ENCODE data around the gene SCOC.

The SCOC gene

DNA sequence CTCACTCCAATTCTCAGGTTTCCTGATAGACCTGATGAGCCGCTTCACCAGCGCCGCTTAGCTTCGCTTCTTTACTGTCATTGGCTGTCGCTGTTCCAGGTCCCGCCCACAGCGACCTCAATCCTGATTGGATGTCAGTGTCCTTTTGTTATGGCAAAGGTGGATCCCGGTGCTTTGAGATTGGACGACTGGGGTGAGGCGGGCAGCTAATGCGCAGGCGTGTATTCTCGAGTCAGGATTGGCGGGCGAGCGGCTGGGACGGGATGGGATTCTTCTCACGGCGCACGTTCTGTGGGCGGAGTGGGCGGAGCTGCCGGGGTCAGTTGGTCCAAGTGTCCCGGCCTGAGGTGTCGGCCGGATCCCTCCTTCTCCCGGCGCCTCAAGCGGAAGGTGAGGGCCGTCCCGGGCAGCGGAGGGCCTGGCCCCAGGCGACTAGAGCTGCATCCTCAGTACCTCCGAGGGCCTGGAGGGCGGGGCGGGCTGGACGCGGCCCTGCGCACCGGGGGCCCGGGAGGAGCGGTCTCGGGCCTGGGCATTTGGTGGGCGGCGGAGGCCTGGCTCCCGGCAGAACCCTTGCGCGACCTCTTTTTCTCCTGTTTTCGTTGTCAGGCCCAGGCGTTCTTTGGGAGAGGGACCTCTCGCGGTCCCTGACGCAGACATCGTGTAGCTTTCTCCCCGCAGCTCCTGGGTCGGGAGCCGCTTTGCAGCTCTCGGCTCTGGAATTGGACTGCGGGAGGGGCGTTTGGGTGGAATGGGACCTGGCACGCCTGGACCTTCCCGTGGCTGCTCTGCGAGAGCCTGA, at the start of gene SCOC:
Gene SCOC (plus strand): TSS at position 319 of the 802 bp plus-strand sequence. CDS start 5,525 bp downstream, outside the sequence.
- DNase-seq: peak; percentile 98

DNA sequence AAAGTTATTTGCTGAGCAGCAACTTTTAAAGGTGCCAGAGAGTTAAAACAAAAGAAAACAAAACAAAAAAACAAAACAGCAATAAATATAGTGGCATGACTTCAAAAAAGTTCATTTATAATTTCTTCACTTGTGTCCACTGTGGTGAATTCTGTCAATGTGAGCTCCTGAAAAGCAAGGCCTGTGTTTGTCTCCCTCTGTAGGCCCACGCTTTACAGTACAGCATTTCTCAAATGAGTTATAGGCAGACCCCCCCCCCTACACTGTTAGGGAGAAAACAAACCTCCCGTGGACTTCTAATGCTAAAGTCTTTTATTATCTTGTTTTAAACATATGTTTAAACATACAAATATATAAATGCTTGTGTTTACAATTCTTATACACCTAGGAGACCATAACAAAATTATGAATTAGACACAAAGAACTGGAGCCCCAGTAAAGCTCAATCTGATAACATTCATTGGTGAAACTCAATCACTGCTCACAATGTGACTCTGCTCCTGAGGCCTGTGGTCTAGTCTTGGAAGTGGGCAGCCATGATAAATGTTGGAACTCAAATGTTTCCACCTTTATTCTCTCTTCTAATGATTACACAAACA, 47.0 kb upstream of the SCOC start:
- peak; percentile 61 for DNase-seq

DNA sequence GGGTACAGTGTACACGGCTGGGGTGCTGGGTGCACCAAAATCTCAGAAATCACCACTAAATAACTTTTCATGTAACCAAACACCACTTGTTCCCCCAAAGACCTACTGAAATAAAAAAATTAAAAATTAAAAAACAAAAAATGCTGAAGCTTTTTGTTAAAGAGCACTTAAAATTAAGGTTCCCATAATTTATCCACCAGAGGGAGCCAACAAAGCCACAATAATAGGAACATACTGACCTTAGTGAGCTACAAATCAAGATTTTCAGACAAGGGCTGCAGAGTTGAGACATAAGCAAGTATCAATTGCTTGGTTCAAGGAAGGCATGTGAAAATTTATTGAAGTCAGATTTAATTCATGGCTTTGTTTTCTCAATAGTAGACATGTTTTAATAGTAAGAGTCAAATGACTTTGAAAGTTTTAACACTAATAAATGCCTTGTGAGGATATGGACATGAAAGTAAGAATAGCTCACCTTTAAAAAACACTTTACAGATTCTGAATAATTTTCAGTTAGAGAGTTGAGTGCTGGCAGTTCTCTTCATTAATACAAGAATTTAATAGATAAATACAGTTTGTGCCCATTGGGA, 43.0 kb upstream of the SCOC start:
- DNase-seq: peak; percentile 11

DNA sequence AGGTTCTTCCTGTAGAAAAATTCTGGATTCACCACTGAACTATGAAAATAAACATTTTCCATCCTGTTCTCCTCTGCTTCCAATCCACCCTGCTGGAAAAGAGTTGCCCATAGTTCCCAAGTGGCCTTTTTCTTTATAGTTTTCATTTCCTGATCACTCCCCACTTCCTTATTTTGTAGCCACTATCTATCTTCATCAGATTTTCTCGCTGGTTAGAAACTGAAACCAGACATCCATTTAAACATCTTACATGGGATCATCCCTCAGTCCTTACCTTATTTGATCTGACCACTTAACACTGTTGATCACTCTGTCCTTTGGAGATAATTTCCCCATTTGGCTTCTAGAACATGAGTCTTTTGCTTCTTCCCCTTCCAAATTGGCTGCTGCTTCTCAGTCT, 42.2 kb upstream of the SCOC start:
- DNase-seq: no peak

DNA sequence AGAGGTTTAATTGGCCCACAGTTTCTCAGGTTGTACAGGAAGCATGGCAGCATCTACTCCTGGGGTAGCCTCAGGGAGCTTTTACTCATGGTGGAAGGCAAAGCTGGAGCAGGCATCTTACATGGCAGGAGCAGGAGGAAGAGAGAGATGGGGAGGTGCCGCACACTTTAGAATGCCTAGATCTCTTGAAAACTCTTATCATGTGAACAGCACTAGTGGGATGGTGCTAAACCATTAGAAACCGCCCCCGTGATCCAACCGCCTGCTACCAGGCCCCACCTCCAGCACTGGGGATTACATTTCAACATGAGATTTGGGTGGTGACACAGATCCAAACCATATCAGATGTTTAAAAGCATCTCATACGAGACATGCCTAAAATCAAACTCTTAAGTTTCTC, 41.6 kb upstream of the SCOC start:
- no peak for DNase-seq

DNA sequence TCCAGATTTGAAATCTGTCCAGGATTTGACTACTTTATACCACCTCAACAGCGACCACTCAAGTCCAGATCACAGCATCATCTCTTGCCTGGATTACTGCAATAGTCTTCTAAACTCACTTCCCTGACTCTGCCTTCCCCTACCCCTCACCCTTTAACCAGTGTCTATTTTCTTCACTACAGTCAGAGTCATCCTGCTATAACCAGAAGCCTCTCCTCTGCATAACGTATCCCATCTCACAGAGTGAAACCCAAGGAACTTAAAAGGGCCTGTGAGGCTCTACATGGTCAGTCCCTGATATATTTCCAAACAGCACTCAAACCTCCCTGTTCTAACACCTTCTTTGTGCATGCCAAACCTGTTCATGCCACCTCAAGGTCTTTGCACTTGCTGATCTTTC, 40.7 kb upstream of the SCOC start:
- no peak for DNase-seq

DNA sequence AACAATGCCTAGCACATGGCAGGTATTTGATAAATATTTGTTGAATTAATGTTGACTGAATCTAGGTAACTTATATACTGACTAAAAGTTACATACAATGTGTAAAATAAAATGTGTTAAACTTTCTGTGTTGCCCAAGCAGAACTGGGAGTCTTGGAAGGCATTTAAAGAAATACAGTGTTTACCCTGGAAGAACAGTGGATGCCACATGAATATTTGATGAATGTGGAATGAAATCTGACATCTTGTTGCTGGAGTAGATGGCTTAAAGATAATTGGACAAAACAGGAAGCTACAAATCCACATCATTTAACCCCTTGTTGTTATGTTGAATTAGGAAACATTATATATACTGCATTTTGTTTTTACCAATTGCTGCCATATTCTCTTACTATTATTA, 39.9 kb upstream of the SCOC start:
- no peak for DNase-seq

DNA sequence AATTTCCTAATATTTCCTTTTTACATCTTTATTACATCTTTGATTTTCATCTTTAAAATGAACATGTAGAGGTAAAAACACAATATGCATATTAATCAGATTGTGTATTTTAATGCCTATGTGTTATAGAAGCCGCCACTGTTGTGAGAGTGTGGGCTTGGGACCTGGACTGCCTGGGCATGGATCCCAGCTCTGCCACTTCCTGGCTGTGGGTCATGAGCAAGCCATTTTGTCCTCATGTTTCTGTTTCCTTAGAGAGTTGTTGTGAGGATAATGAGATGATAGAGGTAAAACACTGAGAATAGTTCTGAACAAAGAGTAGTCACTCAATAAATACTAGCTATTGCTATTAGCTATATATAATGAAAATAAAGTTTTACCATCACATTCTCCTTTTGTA, 38.4 kb upstream of the SCOC start:
- no peak for DNase-seq

DNA sequence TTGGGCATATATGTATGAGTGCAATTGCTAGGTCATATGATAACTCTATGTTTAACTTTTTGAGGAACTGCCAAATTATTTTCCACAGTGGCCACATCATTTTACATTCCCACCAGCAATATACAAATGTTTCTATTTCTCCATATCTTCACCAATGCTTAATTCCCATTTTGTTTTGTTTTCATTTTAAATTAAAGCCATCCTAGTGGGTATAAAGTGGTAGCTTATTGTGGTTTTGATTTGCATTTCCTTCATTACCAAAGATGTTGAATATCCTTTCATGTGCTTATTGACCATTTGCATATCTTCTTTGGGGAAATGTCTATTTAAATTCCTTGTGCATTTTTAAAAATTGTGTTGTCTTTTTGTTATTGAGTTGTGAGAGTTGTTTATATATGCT, 36.7 kb upstream of the SCOC start:
- DNase-seq: no peak

DNA sequence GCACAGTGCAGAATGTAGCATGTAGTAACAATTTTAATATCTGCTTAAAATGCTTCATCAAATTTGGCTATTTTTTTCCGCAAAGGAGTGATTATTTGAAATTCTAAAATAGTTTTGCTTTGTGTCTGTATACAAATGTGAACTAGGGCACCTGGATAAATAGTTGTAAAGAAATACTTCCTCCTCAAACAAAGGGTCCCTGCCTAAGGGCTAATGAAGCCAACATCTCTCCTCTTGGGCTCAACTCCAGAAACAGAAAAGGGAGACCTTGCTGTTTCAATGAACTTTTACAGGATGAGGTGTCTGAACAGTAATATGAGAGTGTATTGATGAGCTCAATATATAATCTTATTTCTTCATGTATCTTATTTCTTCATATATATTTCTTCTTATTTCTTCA, 30.8 kb upstream of the SCOC start:
- no peak for DNase-seq

DNA sequence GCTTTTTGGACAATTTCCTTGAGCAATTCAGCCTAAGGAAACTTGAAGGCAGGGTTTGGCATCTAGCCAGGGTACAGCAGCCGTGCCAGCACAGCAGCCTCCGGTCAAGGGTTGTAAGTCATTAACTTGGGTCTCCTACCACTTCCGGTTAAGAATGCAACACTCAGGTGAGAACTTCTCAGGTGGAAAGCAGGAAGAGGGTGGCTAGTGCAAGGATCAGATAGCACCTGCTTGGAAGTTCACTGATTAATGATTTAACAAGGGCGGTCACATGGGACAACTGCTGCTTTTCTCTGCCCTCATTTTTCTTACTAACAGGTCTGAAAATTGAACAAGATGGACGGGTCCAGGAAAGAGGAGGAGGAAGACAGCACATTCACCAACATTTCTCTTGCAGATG, 30.1 kb upstream of the SCOC start:
- no peak for DNase-seq

DNA sequence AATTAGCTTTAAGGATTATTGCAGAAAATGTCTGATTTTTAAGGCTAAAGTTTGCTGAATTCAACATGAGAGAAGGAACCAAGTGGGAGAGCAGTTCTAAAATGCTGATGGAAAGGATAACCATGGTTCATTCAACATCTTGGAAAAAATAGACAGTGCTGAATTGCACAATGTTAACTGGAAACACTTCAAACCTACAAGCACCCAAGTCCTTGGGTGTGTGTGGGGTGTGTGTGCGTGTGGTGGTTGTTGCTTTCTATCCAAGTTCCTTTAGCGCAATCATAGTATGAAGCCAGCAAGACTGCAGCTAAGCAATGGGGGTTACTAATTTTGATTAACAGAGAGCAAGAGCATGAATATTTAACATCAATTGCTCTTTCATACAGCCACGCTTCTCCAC, 29.3 kb upstream of the SCOC start:
- DNase-seq: no peak

DNA sequence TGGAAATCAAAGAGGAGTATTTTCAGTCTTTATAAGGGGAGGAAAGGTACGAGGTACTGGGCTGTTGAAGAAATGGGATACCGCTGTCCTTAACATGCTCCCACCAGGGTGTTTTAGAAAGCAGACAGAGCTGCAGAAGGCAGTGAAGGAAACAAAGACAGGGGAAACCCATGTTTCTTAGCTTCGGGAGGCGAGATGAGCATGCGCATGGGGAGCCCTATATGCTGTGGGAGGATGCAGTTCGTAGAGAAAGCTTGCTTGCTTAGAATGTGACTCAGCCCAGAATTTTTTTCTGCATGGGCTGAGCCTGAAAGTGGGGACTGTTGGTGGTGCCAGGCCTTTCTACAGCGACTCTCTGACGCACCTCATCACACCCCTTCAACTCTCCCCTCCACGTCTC, 28.8 kb upstream of the SCOC start:
- DNase-seq: no peak

DNA sequence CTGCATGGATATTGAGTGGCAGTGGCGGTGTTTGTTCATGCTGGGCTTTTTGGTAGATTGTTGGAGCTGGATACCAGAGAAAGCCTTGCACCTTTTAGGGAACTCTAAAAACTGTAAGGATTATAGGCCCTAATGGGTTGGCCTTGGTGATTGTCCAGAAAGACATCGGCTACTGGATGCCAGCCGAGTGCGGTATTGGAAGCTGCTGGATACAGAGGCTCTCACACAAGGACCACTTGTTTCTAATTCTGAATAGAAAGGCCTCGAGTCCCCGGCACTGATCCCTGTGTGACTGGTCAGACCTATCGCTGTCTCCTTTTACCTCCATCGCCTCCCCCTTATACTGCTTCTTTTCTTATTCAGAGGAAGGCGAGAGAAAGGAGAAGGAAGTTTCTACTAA, 27.3 kb upstream of the SCOC start:
- no peak for DNase-seq

DNA sequence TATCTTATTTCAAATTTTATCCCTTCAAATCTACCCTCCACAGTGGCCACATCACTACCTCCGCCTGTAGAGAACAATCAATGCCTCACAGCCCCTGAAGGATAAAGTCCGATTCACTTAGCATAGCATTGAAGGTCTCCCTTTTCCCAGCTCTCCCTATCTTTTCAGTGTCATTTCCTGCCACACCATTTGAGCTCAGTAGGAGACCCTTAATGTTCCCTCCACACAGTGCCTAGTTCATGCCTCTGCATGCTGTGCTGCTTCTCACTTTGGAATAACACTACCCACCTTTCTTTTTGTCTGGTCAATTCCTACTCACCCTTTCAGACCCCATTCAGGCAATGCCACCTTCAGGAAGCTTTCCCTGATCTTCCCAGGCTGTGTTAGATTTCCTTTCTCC, 23.6 kb upstream of the SCOC start:
- no peak for DNase-seq

DNA sequence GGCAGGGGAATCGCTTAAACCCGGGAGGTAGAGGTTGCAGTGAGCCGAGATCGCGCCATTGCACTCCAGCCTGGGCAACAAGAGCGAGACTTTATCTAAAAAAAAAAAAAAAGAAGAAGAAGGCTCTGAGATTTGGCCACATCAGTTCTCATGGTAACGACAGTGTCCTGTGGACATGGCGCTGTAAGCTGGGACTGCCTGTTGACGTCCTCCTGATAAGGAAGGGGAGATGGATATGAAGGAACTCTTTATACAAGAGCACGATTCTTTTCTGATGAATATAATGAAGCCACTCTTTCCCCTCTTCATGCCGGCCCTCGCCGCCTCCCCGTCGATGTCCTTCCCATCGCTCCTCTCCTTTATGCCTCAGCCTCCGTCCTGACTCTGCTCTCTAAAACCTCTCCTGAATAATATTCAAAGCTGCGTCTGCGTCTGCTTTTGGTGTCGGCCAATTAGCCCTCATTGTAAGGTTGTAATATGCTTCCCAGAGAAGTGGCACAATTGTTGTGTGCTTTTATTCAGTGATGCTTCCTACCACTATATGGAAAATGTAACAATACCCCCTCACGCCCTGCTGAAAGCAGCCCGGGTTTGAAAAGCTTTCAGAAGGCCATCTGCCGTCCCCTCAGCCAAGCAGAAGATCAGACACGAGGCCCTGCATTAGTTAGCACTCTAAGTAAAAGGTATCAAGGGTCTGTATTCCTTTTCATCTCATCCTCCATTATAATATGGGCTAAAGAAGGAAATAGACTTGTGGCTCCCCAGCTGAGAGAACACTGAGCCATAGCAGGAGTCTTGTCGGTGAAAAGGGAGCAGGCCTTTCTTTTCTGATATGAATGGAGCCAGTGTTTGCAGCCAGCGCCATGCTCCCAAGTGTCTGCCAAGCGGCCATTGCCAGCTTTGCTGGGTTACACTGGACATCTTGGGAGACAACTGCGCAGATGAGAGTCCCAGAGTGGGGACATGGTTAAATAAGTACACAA, 22.1 kb upstream of the SCOC start:
- no peak for DNase-seq

DNA sequence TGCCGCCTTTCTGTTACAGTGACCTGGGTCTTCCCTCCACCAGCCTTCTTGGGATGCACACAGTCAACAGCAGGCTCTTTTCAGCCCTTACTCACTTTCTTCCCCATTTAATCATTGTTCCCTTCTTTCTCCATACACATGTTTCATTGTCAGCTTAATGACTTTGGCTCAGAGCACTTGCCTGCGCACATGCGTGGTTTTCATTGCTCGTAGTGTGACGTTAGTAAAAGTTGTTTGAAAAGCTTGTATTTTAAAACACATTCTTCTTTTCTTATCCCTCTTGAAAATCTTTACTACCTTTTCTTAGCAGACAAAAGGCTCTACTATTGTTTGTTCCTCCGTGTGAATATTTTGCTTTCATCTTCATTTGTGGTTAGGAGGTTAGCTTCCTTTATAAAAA, 19.7 kb upstream of the SCOC start:
- DNase-seq: no peak

DNA sequence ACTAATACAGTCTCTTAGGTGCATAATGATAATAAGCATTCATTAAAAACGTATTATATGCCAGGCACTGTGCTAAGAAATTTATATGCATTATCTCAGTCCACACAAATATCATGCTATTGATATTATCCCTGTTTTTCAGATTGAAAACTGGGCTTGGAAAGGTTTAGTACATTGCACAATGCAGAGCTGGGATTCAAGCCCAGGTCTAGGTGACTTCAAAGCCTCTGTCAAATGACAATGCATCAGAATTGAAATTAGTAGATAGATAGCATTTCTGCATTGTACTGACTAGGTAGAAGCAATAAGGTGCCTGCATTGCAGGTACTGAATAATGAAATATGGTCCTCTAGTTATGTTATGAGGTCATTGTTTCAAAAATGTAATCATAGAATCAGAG, 18.2 kb upstream of the SCOC start:
- no peak for DNase-seq

DNA sequence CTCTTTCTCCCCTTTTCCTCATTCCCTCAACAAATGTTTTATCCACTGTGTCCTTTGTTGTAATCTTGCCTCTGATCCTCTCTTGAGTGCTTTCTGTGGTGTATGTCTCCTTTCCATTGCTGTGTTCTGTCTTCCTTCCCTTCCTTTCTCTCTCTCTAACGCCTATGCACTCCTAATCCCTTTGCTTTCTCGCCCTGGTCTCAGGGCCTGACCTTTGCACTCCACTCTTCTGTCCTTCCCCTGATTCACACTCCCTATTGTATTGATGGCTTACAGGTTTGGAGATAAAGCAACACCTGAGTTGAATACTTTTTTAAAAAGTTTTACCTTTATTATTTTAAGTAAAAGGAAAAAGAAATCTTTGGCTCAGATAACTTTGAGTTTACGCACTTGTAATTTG, 15.6 kb upstream of the SCOC start:
- DNase-seq: no peak

DNA sequence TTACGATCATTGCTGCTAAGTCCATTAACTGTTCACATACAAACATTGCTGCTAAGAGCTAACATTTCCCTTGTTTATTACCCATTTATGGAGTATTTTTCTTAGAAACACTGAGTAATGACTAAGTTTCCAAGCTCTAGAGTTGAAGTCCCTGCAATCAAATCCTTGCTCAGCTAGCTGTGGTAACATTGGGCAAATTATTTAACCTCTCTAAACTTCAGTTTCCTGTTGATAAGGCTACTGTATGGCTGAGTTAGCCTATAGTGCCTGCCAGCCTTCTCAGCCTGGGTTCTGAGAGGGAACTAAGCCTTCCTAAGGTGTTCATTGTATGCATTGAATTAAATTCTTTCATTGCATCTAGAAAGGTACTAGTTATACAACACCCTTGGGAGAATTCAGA, 15.2 kb upstream of the SCOC start:
- DNase-seq: no peak

DNA sequence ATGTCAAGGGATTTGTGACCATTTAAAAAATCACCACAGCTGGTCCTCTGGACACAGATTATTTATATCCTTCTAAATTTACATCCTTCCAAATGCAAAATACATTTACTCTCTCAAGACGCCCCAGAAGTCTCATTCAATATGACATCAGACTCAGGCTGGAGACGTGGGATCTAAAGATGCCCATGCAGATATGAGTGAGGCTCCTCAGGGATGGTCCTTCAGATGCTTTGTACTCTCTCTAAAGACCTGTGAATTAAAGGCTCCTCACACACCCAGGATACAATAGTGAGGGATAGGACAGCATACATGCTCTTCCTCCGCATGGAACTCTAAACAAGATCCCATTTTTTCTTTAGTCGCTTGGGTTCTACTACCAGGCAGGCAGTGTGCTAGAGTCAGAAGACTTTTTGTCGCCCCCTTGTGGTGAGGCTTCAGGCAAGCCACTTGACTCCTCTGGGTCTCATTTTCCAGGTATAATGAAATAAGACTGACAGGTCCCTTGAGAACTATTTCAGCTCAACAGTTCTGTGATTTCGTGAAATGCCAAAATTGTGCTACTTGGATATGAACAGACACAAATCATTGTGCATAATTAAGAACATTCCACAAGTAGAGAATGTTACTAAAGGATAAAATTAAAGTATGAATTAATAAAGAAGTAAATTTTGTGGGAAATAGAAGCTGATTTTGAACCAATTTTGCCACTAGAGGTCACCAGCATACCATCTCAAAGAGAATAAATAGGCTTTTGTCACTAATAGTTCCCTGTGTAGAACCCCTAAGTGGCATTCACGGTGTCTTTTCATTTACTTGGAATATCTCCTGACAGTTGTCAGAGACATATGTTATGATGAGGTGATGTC, 13.7 kb upstream of the SCOC start:
- DNase-seq: peak; percentile 73

DNA sequence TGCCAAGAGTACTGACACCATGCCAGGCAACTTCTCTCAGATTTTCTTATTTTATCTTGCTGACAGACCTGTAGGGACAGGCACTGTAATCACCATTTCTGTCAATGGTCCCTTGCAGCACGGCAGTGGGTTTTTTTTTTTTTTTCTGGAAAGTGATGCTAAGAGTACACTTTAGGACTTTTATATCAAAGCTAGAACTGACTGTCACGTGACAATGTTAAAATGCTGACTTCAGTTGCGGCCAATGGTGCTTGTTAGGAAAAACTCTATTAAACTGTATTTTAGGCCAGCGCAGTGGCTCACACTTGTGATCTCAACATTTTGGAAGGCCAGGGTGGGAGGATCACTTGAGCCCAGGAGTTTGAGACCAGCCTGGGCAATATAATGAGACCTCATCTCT, 12.3 kb upstream of the SCOC start:
- DNase-seq: no peak
